WERI-Rb-1 (cell line): Measurements from ENCODE around the gene SLC5A10.

Source experiments
- DNase-seq: peaks from one replicate; pipeline ENCODE4 v3.0.0-alpha.2; 2020
- H3K27ac ChIP-seq: fragments of 250-450 bp; sonication (Bioruptor Pico); 2 replicates; pipeline ENCODE4 v1.5.1; 2020; ENCODE audit warnings: mild to moderate bottlenecking, moderate library complexity
- H3K27me3 ChIP-seq: fragments of 250-450 bp; sonication (Bioruptor Pico); 2 replicates; pipeline ENCODE4 v1.5.1; 2021; ENCODE audit warnings: mild to moderate bottlenecking, low read depth, moderate library complexity; ENCODE audit not compliant: insufficient read depth, severe bottlenecking
- H3K36me3 ChIP-seq: fragments of 250-450 bp; sonication (Bioruptor Pico); 2 replicates; pipeline ENCODE4 v1.5.1; 2020; ENCODE audit warnings: mild to moderate bottlenecking, moderate library complexity
- H3K4me3 ChIP-seq: 2 replicates; pipeline ENCODE4 v1.5.1; 2011; ENCODE audit warnings: low read depth, mild to moderate bottlenecking, control low read depth, low read length
- H3K9me3 ChIP-seq: fragments of 250-450 bp; sonication (Bioruptor Pico); 2 replicates; pipeline ENCODE4 v1.5.1; 2021; ENCODE audit warnings: mild to moderate bottlenecking, moderate library complexity; ENCODE audit not compliant: severe bottlenecking
- CTCF ChIP-seq: IDR thresholded peaks from 2 replicates; pipeline ENCODE4 v1.5.1; 2011; ENCODE audit warnings: low read depth, mild to moderate bottlenecking, control low read depth, inconsistent platforms, low read length

Gene SLC5A10

GRCh38 chr17:18960803-18961511 lies 9.0 kb downstream of the SLC5A10 start:
- peak; percentile 81 for DNase-seq

GRCh38 chr17:18961634-18962493 lies 9.9 kb downstream of the SLC5A10 start:
- H3K27ac ChIP-seq: no peak overlapping the region
- H3K36me3 ChIP-seq: no peaks in the 10 kb centered on the region
- no peaks in the 10 kb centered on the region for H3K27me3 ChIP-seq
- TF ChIP-seq CTCF: no peak
- no peaks in the 10 kb centered on the region for H3K9me3 ChIP-seq
- no peak overlapping the region for H3K4me3 ChIP-seq
- DNase-seq: no peak

More at GRCh38 chr17:18960803-18961511, 9.0 kb downstream of the SLC5A10 start:
- Histone ChIP-seq H3K9me3 (no peaks in the 10 kb centered on the region), H3K27ac (no peak overlapping the region), H3K36me3 (no peaks in the 10 kb centered on the region), H3K4me3 (no peak overlapping the region), H3K27me3 (no peaks in the 10 kb centered on the region)
- TF ChIP-seq CTCF: peak; percentile 95

- TF ChIP-seq CTCF: no peak
- no peak for DNase-seq
- no peak overlapping the region for H3K27ac ChIP-seq
- H3K9me3 ChIP-seq: no peaks in the 10 kb centered on the region
- H3K27me3 ChIP-seq: no peaks in the 10 kb centered on the region
- no peaks in the 10 kb centered on the region for H3K36me3 ChIP-seq
- no peak overlapping the region for H3K4me3 ChIP-seq
Observed at GRCh38 chr17:18962494-18962815, 10.5 kb downstream of the SLC5A10 start.

GRCh38 chr17:18963126-18964017 lies 11.4 kb downstream of the SLC5A10 start:
- Histone ChIP-seq H3K27me3 (no peaks in the 10 kb centered on the region), H3K36me3 (no peaks in the 10 kb centered on the region), H3K4me3 (no peak overlapping the region), H3K27ac (no peak overlapping the region), H3K9me3 (no peaks in the 10 kb centered on the region)
- DNase-seq: no peak
- TF ChIP-seq CTCF: no peak

GRCh38 chr17:18964018-18964351 lies 12.0 kb downstream of the SLC5A10 start:
- H3K9me3 ChIP-seq: no peaks in the 10 kb centered on the region
- no peak overlapping the region for H3K27ac ChIP-seq
- TF ChIP-seq CTCF: no peak
- DNase-seq: no peak
- H3K4me3 ChIP-seq: no peak overlapping the region
- no peaks in the 10 kb centered on the region for H3K36me3 ChIP-seq
- H3K27me3 ChIP-seq: no peaks in the 10 kb centered on the region
